Middle frontal gyrus (tissue), 1 donor: ENCODE results near the gene FAN1.

Source experiments
- DNase-seq: peaks from one replicate; pipeline ENCODE4 v3.0.0-alpha.2; 2015; ENCODE audit warnings: low spot score; ENCODE audit errors: extremely low spot score

Gene FAN1

DNA sequence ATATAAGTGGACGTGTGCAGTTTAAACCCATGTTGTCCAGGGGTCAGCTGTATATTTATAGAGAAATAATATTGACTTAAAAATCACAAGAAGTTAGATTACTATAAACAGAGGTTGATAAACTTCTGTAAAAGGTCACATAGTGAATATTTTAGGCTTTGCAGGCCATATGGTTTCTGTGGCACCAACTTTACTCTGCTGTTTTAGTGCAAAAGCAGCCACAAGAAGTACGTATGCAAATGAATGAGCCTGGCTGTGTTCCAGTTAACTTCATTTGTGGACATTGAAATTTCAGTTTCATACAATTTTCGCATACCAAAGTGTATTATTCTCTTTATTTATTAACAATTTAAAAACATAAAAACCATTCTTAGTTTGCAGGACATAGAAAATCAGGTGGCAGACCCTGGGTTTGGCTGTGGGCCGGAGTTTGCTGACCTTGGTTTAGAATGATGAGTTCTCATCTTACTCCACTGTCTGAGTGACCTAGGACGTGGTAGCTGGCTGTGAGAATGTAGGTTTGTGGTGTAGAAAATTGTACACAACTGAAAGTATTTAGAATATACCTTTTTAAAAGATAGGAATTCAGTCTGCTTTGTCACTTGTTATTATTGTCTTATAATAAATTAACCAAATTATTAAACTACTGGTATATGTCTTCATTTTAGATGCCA, 16.3 kb downstream of the FAN1 start:
- DNase-seq, result no peak

DNA sequence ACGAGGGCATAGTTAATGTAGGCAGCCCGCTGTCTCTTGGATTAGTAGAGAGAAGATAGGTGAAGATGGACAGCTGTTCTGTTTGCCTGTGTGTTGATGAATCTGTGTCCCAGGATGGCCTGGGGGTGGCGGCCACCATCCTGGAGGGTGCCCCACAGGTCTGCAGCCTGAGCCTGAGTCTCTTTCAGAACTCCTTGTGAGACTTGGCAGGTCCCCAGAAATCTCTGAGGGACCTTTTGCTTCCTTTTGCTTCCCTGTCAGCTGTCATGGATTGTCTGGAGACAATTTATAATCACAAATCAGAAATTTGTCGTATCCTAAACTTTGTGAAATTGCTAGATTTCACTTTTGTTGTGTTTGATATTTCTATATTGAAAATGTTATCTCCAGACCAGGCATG, 17.4 kb downstream of the FAN1 start:
- no peak for DNase-seq

DNA sequence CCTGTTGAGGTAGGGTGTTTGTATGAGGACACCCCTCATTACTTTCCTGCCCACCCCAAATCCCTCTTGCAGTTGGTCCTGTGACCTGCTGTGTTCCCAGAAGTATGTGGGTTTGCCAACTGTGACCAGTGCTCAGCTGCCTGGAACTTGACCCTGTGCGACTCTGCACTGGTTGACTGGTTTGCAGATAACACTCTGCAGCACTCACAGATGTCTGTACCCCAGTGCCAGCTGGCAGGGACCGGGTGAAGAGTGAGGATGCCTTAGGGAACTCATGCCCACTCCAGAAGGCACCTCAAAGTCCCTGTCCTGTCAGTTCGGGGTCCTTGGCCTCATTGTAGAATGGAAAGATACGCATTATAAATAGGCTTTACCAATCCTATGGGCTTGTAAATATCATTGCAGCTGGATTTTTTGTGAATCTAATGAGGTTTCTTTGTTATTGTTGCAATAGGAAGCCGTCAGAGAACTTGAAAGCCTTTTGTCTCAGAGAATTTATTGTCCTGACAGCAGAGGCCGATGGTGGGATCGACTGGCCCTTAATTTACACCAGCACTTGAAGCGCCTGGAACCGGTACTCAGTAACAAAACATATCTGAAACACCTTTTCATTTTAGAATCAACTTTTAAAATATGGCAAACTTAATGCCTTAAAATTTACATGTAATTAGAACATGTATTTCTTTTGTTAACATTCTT, 18.2 kb downstream of the FAN1 start:
- DNase-seq, result peak; percentile 50

DNA sequence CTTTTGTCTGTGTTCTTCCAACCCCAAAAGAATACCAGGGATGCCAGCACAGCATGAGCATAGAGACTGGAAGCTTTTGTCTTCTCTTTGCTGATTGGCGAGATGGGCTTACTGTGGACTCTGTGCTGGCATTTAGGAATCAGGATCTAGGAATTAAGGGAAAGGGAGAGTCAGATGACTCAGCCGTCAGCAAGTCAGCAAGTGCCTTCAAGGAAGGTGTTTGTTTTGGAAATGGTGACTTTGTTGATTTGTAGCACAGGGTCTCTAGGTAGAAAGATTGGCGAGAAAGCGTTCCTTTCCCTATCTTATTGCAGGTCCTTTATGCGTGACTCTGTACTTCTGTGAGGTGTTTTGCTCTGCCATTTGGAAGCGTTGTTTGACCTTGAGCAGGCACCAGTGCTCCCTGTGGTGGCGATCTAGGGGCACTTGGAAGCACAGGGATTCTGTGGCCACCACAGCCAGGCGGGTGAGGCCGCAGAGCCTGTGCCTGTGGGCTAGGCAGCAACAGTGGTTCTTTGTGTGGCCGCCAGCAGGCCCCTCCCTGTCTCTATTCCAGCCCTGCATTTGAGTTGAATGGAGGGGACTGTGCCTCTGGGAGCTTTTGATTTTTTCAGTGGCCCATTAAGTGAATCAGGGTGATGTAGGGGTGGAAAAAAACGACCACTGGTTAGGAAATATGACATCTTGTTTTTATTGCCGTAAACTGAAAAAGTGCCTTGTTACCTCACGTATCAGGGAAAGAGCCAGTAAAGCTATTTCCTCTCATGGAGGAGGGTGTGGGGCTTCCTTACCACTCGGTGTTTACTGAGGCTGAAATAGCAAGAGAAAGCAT, 19.0 kb downstream of the FAN1 start:
- DNase-seq, result peak; percentile 52

DNA sequence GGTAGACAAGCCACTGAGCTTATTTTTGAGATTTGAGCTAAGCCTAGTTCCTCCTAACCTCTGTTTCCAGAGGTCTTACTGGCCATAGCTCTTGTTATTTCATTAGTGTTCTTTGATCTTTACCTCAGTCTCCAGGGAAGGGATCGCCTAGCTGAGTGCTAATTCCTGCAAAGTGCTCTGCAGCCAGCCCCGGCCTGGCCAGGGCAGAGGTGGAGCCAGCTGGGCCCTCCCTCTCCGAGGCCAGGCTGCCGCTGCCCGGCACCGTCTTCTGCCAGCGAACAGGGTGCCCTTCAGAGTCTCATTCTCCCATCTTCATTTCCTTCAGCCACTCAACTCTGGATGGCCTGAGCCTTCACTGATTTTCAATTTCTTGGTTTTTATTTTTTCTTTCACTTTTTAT, 19.7 kb downstream of the FAN1 start:
- DNase-seq, result no peak

DNA sequence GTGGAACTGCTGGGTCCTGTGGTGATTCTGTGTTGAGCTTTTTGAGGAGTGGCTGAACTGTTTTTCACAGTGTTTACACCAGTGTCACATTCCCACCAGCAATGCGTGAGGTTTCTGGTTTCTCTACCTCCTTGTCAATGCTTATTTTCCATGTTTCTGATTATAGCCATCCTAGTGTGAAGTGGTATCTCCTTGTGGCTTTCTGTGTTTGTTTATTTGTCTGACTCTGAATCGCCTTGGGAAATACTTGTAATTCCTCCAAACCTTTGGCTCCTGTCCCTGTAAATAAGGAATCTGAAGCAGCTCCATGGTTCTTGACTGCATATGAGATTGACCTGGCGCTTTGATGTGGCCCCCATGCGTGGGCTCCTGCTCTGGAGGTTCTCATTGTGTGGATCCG, 20.6 kb downstream of the FAN1 start:
- no peak for DNase-seq

DNA sequence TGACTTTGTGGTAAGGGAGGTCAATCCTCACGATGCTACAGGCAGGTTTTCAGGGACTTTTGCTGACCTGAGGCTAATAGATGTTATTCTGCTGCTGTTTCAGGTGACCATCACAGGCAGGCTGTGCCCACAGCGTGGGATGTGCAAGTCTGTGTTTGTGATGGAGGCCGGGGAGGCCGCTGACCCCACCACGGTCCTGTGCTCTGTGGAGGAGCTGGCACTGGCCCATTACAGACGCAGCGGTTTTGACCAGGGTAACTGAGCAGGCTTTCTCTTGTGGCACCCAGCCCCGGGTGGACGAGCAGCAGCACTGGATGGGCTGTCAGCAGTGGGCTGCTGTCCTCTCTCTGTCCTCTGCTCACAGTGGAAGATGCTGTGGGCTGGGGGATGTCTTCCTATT, 22.0 kb downstream of the FAN1 start:
- DNase-seq, result no peak

DNA sequence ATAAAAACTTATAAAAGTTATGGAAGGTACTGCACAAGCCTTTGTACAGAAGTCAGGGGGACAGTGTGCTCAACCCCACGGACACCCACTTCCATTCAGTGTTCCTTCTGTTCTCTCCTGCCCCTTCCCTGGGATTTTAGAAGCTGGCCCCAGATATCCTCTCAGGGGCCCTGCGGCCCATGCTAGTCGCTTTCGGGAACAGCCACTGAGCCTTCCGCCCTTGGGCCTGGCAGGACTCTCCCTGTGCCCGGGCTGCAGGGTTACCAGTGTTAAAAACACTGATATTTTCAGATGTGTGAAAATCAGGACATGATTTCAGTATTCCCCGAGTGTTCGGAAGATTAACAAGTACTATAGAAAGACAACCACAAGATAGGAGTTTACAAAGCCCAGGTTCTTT, 22.4 kb downstream of the FAN1 start:
- DNase-seq, result no peak

DNA sequence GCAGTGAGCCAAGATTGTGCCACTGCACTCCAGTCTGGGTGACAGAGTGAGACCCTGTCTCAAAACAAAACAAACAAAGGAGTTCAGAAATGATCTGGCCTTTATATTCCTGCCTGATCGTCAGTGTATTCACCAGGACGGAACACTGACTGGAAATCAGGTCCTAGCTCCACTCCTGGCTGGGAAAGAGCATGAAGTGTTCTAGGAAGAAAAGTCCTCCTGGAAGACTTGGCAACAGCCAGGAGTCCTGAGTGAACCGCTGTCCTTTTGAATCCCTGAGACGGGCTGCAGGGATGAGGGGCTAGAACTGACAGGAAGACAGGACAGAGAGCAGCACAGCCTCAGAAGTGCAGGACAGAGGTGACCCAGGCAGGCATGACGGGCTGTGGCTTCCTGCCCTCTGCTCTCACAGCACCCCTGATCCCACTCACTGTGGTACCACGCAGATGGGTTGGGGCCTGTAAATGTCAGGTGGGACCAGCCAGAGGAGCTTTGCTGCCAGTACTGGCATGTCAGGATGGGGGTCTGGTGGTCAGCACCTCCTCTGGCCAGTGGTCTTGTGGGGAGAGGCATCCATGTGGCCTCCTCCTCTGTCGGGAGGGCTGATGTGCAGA, 23.5 kb downstream of the FAN1 start:
- no peak for DNase-seq

DNA sequence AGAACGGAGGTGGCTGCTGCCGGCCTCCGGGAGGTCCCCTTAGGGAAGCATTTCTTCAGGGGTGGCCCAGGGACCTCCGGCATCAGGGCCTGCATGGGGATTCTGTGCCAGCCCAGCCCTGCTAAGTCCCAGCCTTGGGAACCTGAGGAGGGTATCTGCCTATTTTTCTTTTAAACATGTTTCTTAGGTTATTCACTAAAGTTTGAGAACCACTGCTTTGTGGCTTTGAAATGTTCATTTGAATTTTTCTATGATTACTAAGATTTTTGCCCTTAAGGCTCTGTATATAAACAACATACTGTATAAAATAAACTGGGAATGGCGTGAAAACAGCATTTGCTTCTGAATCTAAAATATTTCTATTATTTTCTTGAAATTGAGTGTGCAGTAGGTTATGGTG, 24.4 kb downstream of the FAN1 start:
- DNase-seq, result no peak

DNA sequence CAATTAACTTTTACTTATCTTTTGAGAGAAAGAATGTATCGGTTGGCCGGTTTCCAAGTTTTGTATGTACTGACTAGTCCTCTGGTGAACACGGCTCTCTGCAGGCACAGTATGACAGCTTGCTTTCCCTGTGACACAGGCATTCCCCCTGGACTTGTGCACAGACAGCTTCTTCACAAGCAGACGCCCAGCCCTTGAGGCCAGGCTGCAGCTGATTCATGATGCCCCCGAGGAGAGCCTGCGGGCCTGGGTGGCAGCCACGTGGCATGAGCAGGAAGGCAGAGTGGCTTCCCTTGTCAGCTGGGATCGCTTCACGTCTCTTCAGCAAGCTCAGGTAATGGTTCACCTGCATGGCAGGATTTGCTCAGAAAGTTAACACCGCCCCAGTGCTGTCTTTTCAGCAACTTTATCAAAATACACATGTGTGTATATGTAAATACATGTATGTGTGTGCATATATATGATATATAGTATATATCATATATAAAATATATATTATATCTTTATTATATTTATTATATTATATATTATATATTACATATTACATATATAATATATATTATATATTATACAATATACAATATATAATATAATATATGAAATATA, 25.5 kb downstream of the FAN1 start:
- no peak for DNase-seq

DNA sequence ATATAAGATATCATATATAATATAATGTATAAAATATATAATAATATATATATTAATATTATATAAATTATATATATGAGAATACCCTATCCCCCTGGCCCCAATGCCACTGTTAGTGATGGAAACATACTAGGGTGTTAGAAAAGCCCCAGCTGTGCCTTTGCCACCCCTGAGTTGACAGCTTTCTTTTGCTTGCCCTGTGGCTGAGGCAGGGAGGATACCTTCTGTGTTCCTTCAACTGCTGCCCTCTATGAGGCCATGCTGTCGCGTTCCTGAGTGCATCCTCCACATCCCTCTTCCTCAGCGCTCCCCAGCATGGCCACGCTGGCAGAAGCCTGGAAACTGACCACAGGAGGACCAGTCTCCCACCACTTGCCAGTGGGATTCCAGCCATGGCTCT, 26.3 kb downstream of the FAN1 start:
- no peak for DNase-seq

DNA sequence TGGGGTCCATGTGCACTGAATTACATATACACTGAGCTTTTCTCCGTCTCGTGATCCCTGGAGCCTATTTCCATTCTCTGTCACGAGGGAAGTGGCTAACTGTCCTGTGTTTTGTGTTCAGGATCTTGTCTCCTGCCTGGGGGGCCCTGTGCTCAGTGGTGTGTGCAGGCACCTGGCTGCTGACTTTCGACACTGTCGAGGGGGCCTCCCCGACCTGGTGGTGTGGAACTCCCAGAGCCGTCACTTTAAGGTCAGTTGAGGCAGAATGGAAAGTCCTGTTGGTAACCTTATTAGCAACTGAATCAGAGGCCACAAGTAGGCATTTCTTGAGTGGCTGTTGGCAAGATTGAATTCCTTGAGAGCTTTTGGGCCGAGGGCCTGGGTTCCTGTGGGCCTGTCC, 26.7 kb downstream of the FAN1 start:
- DNase-seq, result no peak

DNA sequence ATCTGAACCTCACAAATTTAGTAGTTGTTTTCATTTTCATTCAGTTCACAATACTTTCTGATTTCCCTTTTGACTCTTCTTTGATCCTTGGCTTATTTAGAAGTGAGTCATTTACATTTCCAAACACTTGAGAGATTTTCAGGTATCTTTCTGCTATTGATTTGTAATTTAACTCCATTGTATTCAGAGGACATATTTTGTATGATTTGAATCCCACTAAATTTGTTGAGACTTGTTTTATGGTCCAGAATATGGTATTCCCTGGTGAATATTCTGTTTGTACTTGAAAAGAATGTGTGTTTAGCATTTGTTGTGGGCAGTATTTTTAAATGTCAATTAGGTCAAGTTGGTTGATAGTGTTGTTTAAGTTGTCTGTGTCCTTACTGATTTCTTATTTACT, 29.6 kb downstream of the FAN1 start:
- no peak for DNase-seq

DNA sequence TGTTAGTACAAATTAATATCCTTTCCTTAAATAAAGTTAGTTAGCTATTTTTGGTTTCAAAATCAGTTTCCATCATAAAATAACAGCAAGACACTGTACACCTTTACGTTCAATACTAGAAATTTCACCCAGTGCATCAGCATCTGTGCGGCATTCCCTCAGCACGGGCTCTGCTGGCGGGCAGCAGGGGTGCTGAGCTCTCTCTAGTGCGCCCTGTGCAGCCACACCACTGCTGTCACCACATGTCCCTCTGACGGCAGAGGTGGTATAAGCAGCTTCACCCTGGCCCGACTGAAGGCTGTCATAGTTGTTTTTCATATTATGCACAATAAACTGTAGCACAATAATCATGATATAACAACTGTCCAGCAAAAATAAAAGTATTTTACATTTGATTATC, 35.4 kb downstream of the FAN1 start:
- no peak for DNase-seq

DNA sequence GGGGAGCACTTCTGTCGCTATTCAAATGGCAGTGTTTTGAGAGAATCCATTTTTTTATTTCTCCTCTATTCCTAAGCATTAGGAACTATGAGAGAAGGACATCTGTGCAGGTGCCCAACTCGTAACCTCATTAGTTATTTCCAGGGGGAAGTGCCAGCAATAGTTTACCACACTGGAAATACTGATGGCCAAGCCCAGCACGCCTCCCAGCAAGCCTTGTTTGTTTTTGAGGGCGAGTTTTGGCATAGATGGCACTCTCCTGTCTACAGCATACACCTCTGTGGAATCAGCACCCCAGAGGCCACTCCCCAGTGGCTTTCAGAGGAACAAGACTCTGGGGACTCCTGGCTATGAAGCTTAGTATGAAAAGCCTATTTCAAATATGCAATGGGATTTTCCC, 36.6 kb downstream of the FAN1 start:
- no peak for DNase-seq

DNA sequence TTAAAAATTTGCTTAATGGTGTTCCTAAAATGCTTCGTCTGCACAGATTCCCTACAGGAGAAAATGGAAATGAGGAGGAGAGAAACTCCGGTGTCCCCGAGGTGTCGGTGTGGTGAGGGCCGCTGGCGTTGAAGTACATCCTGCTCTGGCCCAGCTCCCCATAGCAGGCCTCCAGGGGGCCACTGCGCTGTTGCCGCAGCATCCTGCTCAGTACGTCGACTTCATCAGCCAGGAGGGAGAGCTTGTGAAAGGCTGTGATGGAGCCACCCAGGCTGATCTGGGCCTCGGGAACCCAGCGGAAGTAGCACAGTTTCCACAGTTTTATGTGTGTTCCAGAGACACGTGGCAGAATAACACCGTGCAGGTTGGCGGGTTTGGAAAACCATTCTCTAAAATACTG, 37.8 kb downstream of the FAN1 start:
- no peak for DNase-seq

DNA sequence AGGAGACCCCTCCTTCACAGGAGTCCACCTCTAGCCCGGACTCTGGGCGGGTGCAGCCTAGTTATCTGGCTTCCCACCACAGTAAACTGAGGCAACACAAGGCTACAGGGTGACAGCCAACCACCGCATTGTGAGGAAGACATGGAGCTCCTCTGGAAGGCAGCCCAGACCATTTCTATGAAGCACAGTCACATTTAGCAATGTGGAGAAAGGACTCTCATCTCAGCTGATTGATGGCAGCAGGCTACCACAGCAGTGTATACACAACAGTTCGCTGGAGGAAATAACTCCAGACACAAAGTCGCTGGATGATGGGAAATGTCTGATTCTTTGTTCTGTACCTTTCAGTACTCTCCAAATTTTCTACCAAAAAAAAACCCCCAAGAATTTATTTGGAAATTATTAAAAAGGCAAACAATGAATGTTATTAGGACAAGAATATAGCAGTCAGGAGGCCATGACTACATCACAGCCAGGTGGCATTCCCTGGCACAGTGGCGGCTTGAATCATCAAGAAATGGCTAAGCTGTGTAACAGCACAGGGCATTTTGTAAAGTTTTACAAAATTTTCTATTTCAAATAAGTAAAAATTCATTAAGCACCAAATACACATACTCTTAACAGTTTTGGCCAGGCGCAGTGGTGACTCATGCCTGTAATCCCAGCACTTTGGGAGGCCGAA, 40.1 kb downstream of the FAN1 start:
- no peak for DNase-seq

DNA sequence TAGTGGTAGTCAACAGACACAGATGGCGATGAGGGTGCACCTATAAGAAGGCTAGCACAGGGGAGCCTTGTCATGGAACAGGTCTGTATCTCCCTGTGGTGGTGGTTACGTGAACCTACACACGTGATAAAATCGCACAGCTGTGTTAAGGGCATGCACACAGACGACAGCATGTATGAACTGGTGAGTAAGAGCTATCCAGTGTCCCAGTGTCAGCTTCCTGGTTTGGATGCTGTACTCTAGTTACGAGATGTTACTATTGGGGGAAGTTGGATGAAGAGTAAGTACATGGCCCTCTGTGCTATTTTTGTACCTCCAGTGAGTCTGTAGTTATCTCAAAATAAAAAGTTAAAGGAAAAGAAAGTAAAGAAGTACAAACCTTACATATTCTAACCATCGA, 49.5 kb downstream of the FAN1 start:
- DNase-seq, result no peak

DNA sequence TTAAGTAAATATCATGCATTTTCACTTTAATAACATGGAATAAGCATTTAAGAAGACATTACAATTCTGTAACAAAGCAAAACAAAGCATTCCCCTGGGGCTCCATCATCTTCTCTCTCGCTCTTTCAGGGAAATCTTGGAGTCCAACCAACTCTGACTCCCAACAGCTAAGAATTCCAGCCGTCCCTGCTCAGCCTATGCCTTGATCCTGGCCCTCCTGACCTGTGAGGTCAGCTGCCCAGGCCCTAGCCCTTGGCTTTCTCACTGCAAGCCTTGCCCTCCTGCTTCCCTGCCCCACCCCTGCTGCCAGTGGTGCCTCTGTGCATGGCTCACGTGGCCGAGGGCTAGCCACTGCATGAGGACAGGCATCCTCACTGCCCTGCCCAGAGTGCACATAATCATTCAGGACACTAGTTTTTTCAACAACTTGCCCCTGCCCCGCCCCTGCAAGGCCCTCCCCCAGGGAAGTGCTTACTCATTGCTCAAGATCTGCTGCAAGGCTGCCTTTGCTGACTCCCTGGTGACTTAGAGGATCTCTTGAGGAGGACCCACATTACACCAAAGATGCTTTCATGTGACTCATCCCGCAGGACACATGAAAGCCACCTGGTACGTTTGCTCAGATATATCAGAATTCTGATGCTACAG, 50.1 kb downstream of the FAN1 start:
- DNase-seq, result no peak

DNA sequence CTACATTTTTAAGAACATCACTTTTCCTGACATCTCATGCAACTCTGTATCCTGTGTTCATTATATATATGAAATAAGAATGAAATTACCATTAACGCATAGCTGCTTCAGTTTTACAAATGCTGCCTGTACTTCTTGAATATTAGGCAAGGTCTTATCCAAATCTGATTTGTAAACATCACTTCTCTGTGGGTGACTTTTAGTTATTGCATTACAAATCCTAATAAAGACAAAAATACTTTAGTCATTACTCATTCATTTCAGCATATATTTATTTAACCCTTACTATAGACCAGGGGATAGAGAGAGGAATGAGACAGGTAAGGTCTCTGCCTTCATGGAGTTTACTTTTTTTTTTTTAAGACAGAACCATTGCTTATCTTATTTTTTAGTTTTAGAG, 51.0 kb downstream of the FAN1 start:
- no peak for DNase-seq
